GM21576 (cell line): ENCODE measurements around the gene KCNIP4.

Experiments
- ATAC-seq: cut with Tn5 transposase; IDR thresholded peaks from one replicate; pipeline ENCODE4 v1.9.1; 2021; ENCODE audit warnings: mild to moderate bottlenecking, moderate library complexity; ENCODE audit not compliant: unreplicated experiment

KCNIP4 gene

DNA sequence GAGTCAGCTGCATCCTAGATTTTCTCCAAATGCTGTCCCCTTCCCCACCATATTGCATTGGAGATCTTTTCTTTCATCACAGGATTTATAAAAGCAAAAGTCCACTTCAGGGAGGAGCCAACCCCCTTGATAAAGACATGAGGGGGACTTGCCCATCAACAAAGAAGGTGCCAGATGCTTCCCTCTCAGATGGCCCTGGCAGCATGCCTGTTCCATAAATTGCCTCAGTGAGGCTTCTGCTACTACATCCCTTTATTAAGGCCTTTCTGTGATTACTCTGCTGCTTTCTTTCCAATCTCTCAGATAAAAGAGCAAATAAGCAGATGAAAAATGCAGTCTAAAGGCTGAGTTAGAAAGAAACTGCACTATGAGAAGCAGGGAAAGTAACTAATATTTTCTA, 736.7 kb downstream of the KCNIP4 start:
- no peak for ATAC-seq

DNA sequence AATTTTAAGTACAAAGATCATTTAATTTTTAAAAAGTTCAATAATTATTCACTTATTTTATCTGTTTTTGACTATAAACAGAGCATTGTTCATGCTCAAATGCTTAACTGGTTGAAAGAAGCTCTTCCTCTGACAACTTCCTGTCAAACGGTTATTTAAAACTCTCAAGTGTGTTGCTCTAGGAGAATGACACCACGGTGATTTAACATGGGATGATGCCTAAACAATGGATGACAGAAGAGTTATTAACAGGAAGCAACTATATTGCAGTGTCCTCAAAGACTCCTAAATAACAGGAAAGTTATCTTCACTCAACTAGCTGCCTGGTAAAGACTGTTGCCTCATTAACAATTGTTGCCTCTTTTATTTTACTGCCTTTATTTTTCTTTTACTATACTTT, 738.7 kb downstream of the KCNIP4 start:
- ATAC-seq, result no peak

DNA sequence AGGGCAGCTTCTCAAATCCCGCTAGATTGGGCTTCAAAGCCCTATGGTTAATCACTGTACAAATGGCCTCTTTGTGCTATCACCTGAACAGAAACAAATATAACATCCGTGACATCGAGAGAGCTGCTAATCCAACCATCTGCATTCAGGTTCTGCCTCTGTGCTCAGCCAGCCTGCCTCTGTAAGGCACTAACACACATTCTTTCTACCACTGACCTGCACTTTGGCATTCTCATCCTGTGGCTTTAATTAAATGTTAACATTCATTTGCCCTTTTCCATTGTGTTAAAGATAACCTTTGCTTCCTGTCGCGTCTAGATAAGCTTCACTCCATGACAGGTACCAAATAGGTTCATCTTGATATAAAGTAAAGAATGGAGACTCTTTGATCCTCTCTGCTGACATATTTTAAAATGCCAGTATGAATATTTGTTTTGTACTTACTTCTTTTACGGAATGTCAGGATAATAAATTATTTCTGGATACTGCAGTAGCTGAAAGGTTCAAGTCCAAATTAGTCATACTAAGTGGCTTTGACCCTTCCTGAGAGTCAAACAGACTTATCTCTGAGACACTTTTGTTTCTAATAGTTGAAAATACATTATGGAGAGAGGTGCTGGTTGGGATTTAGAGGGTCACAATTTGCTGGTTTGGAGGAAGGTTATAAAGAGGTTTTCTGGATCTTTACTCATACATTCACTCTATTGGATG, 742.6 kb downstream of the KCNIP4 start:
- no peak for ATAC-seq

DNA sequence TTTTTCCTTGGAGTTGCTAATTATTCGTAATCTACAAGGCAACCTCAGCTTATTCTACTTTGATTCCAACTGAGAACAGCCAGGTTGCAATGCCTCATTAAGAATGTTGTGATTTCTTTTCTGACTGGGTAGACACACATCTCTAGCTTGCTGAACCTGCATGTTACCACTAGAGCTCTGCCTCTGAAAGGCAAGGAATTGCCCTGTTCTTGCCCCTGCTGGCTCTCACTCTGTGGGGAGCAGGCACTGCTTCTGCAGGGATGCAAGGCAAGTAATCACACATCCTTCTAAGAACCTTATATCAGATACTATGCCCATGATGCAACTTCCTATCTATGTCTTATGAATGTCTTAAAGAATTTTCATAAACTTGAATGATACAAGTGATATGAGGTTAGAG, 745.2 kb downstream of the KCNIP4 start:
- ATAC-seq, result no peak

DNA sequence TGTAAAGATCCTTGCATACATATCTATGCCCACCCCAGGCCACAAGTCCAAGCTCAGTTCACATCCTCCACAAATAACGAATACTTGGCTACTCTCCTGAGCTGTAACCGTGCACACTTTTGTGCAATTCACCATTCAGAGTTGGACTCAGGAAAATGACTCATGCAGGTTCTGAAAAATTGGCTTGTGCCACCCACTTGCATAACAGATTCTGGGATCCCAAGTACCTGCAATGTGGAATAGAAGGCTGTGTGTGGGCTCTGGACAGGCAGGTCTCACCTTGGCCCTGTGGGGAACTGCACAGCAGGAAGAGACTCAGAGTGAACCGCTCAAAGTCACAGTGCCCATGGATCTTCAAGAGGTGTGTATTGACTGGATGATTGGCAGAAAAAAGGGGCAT, 745.6 kb downstream of the KCNIP4 start:
- ATAC-seq, result no peak

DNA sequence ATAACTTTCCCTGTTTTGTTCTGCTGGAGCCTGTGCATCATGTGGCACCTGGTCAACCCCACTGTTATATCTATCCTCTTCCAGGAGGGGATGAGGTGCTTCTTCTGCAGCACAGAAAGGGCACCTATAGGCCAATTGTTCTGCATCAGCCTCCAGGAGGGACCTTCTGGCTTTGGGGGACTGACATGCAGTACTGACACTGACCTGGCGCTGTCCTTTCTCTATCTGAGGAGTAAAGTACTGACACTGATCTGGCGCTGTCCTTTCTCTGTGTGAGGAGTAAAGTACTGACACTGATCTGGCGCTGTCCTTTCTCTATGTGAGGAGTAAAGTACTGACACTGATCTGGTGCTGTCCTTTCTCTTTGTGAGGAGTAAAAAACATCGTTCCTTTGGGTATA, 749.9 kb downstream of the KCNIP4 start:
- ATAC-seq, result no peak

DNA sequence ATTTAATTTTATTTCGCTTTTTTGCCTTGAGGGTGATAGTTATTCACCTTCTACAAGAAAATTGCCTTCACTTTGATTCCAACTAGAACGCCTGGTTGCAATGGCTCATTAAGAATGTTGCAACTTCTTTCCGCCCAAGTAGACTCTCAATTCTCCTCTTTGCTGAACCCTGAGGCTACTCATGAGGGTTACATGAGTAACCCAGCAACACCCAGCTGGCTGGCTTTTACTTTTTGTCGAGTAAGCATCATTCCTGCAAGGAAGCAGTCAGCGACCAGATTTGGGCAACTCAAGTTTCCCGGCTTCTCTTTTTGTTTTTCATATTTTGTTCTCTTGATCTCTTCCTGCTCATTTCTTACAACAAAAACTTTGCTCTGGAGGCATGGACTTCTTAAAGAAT, 752.9 kb downstream of the KCNIP4 start:
- no peak for ATAC-seq

DNA sequence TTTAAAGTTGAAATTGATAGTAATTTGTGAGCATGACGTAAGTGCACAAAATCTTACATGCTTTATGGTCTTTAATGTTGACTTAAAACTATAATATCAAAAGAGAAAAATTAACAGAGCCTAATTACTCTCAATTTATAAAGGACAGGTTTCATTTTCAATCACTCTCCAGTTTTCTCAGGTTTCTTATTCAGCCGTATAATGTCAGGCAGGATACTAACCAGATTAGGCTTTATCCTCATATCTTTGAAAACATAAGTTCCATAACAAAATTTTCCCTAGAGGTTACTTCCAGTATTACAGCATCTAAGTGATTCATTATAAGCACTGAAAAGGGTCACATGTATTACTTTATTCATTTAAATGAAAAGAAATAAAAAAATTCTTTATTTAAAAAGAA, 756.2 kb downstream of the KCNIP4 start:
- ATAC-seq, result no peak

DNA sequence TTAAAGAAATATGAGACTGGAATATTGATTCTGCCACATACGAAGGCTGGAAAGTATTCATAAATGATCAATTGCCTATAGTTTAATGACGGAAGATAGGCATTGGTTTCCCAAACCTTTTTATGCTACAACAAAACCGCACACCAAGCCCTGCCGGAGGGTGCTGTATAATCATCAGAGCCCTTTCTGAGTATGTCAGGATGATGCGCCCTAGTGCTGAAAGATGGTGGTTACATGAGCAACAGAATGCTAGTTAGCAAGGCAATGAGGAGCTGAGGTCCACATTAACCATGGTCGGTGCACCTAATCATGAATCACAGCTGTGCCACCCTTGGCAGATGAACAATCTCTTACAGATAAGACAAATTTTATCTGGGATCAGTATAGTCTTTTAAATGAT, 757.3 kb downstream of the KCNIP4 start:
- ATAC-seq, result no peak

DNA sequence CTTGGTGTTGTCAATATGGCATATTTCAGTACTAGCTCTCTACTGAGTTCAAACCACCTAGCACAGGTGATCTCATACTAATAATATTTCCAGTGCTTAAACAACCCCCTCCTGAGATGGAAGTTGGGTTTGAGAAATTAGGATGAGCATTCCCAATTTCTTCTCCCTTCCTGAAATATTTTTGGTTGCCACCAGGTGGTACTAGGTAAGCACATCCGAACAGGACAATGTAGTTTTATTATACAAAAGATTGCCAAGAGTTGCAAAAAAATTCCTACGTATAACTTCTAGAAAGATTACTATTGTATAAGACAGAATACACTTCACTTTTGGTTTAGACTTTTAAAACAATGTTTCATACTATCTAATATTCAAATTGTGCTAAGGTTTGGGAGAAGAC, 763.8 kb downstream of the KCNIP4 start:
- ATAC-seq, result no peak

DNA sequence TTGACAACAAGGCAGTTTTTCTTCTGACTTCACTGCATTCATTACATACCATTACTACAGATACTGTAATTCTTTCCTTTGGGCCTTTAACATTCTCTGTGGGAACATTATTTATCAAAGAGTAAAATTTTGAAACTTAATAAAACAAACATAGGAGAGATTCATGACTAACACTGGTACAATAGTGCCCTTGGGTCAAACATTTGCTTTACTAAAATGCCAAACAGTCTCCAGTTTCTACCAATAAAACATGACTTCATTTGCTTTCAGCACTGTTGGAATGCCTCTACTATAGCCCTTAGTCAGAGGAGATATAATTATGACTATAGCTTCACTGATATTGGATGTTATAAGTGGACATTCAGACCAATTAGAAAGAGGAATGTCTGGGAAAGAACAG, 766.9 kb downstream of the KCNIP4 start:
- ATAC-seq, result no peak

DNA sequence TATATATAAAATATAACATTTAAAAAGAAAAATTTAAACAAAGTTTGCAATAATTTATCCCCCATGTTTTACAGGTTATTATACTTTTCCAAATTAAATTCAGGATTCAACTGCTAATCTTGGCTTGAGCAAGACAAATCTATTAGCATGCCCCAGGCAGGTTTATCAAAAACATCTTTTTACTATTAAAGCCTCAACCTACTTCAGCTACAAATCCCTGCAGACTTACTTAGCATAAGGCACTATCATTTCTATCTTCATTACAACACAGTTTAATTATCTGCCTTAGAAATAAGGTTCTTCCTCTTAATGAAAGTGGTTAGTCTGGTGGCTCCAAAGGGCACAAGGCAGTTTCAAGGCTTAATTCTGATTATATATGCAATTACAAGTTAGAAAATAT, 770.7 kb downstream of the KCNIP4 start:
- ATAC-seq, result no peak

DNA sequence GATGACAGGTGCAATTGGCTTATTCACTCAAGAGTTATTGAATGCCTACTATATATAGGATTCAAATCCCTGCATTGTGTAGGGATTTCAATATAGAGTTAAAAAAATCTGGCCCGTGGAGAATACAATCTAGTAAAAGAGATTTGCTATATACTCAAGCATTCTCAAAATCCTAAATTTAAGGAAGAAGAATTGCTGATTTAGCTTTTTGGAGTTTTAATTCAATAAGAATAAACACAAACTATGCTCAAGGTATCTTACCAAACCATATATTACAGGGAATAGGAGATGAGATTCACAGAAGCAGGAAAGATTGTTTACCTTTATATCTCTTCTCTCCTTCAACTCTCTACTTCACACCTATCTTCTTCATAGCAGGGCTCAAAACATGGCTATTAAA, 771.5 kb downstream of the KCNIP4 start:
- no peak for ATAC-seq

DNA sequence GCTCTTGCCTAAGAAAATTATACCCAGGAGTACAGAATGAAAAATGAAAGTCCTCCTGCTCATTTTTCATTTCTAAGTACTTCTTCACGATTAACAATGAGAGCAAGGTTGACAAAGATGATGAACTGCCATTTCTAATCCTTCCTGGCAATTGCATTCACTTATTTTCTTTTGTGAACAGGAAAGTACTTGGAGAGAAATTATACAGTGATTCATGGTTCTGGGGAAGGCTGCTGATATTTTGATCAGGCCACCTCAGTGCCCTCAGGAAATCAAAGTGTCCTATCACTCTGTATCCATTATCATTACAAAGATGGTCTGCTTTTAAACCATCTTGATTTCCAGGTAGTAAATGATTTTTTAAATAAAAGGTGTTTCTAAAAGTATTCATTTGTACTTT, 780.9 kb downstream of the KCNIP4 start:
- ATAC-seq, result no peak

DNA sequence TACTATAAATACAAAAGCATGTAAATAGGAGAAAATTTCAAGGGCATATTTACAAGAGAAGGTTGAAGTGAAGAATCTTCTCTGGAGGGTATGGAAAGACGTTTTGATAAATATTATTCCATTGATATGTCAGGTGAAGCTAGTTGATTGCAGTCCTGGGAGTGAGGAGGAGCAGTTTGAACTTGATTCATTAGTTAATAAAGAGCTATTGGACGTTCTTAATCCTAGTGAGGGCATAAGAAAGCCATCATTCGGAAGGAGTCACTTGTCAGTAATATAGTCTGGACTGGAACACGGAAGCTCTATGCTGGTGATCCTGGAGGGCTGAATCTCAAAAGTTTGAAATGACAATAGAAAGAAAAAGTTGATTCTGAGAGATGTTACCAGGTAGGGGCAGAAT, 793.2 kb downstream of the KCNIP4 start:
- ATAC-seq, result no peak

DNA sequence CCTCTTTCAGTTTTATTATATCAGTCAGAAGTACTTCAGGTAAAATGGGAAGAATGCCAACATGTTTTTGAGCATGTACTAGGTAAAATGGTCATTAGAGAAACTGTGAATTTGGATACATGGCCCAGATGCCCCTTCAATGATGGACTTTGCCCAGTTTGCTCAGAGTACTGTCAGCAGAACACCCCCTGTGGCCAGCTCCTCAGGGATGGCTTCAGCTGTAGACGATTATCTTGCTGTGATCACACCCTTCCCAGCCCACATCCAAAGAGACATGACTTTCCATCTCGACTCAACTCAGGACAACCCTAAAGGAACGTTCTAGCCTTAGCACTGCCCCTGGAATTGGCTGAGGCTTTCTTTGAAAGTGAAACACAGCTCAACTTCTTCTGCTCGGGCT, 809.2 kb downstream of the KCNIP4 start:
- ATAC-seq, result no peak

DNA sequence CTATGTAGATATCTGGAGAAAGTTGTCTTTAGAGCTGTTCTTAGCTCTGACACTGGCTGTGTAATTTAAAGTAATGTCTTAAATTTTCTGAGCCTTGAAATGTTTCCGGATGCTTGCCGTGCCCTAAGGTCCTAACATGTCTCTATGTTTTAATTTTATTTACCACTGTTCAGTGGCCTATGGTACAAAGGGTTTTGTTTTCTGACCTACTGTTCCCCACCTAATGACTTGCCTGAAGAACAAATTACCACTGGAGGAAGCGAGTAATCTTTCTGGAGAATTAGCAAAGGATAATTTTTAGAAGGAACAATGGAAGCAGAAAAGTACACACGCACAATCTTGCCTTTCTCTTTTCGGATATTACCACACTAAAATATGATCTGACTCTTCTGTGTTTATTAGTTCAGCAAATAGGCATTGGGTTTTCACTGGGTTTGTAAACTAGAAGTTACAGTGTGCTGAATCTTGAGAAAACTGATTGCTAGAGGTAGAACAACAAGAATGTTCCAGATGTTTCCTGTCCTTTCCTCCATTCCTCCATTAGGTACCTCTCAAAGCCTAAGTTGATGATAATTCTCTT, 812.4 kb downstream of the KCNIP4 start:
- no peak for ATAC-seq

DNA sequence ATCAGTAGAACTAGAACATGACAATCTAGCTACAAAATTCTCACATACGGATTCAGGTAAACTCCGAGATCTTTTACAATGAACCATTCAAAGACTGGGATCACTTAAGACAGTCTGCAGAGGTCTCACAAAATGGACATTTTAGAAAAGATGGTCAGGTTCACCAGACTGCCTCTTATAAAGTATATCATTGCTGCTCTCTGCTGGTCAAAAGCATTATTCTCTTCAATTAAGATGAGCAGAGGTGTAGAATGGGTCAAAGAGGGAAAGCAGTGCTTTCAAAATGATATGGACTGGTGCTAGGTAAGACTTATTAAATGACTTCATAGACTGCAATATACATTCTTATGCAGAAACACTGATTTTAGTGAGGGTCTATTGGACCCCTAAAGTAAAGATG, 813.6 kb downstream of the KCNIP4 start:
- ATAC-seq, result no peak

DNA sequence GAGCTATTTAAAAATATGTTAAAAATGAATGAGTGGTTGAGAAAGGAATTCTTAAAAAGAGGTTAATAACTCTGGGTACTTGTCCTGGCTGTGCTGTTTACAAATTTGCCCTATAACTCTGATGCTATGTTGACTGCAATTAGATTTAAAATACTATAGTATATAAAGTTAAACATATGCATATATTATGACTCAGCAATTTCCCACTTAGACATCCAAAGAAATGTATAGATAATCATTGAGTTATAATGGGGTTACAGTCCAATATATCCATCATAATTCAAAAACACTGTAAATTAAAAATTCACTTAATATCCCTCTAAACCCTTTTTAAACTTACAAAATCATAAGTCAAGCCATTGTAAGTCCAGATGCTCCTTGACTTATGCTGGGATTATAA, 818.0 kb downstream of the KCNIP4 start:
- ATAC-seq, result no peak

DNA sequence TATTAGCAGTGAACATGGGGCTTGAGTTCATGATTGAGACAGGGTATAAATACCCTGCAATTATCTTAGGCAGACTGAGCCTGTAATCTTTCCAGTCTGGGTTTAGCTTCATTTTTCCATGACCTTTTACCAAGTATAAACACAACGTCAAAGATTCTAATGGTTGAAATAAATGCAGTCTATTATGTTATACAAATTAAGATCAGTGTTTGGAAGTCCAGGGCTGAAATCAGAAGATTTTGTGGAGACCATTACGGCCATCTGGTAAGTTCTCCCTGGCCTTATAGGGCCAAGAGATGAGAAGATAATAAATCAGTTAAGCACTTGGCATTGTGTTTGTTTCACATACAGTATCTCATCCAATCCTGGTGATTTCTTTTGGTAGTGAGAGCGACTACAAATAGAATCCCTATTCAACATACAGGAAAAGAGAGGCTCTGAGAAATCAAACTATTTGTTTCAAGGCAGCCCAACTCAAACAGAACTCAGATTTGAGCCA, 822.5 kb downstream of the KCNIP4 start:
- ATAC-seq, result no peak

DNA sequence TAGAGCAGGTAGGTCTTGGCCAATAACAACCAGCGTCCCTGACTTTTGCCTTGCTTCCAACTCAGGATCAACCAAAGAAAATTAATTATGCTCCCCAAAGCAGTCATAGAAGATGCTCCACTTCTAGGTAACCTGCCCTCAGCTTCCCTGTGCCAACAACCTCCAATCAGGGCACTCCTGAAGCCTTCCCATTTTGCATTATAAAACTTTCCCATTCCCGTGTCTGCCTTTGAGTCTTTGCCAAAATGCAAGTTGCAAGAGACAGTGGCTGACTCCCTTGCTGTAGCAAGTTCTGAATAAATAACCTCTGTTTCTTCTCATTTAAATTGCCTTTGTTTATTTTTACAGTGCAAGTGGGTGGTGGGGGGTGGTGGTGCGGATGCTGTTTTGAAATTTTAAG, 830.3 kb downstream of the KCNIP4 start:
- no peak for ATAC-seq

DNA sequence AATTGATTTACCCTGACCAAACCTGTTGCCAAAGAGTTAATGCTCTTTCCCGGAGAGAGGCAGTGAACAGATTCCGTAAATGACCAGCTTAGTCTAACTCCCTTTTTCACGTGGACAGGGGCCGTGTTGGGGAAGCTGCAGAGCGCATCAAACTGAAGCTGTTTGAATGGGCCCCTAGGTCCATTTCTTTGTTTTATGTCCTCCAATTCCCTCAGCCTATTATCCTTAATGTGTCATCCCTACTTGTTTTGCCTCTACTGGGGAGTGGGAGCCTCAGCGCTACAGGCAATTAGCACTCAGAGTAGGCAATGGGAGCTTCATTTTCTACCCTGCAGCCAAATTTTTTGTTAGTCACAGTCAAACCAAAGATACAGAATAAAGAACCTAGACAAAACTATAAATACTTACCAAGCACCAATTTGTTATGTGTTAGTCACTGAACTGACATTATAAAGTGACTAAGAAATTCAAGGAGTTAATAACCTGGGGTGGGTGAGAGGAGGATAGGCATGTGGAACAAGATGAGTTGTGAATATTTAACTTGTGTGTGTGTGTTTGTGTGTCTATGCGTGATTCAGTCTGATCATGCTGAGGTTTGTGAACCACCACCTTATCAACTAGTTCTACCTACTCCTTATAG, 830.9 kb downstream of the KCNIP4 start:
- ATAC-seq, result no peak
